ENCODE results near the gene WFDC5.
"Not testable (repeated sequence)": the region's sequence is repeated elsewhere in the genome, so short reads cannot be mapped to it uniquely, and the experiment has no call there.

Gene WFDC5

DNA sequence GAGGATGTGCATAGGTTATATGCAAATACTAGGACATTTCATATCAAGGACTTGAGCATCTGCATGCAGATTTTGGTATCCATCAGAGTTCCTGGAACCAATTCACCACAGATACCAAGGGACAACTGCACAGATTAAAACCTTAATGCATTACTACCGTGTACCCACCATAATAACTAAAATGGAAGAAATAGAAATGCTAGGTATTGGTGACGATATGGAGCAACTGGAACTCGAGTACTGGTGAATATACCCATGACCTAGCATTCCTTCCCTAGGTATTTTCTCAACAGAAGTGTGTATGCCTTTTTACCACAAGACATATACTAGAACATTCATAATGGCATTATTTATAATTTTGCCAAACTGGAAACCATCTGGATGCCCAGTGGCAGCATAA lies 32.5 kb downstream of the WFDC5 start:
- no peaks in the 10 kb centered on the region for H3K4me1 ChIP-seq (ENCODE audit: control insufficient read depth, insufficient read depth, low read length)
- no peak overlapping the region for H3K4me3 ChIP-seq (ENCODE audit: low read length)
- H3K36me3 ChIP-seq (ENCODE audit: control insufficient read depth, insufficient read depth, low read length): no peaks in the 10 kb centered on the region
- H3K27me3 ChIP-seq (ENCODE audit: control insufficient read depth, insufficient read depth, low read length): no peaks in the 10 kb centered on the region
- H3K9me3 ChIP-seq (ENCODE audit: control insufficient read depth, low read length): no peaks in the 10 kb centered on the region
- no peak overlapping the region for H3K9ac ChIP-seq (ENCODE audit: low read length)

- no peak overlapping the region for H3K9ac ChIP-seq (ENCODE audit: low read length)
- H3K4me1 ChIP-seq (ENCODE audit: control insufficient read depth, insufficient read depth, low read length): no peaks in the 10 kb centered on the region
- H3K4me3 ChIP-seq (ENCODE audit: low read length): no peak overlapping the region
- no peaks in the 10 kb centered on the region for H3K27me3 ChIP-seq (ENCODE audit: control insufficient read depth, insufficient read depth, low read length)
- no peaks in the 10 kb centered on the region for H3K36me3 ChIP-seq (ENCODE audit: control insufficient read depth, insufficient read depth, low read length)
- H3K9me3 ChIP-seq (ENCODE audit: control insufficient read depth, low read length): no peaks in the 10 kb centered on the region
Observed at GRCh38 chr20:45080867-45081624, 33.9 kb downstream of the WFDC5 start.

DNA sequence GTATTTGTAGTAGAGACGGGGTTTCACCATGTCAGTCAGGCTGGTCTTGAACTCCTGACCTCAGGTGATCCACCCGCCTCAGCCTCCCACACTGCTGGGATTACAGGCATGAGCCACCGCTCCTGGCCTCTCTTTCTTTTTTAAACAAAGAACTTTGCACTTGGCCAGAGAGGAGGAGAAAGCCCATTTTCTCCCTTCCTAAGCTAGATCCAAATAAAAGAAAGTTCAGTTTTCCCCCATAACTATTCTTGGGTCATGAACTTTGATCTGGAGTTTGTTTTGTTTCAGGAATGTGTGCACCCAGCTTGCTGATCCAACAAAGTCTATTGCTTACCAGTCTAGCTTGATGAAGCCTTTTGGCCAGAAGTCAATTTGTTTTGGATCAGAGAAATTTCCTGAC lies 37.4 kb downstream of the WFDC5 start:
- H3K9me3 ChIP-seq (ENCODE audit: control insufficient read depth, low read length): no peaks in the 10 kb centered on the region
- no peaks in the 10 kb centered on the region for H3K36me3 ChIP-seq (ENCODE audit: control insufficient read depth, insufficient read depth, low read length)
- no peaks in the 10 kb centered on the region for H3K4me1 ChIP-seq (ENCODE audit: control insufficient read depth, insufficient read depth, low read length)
- no peak overlapping the region for H3K9ac ChIP-seq (ENCODE audit: low read length)
- H3K4me3 ChIP-seq (ENCODE audit: low read length): no peak overlapping the region
- H3K27me3 ChIP-seq (ENCODE audit: control insufficient read depth, insufficient read depth, low read length): no peaks in the 10 kb centered on the region

DNA sequence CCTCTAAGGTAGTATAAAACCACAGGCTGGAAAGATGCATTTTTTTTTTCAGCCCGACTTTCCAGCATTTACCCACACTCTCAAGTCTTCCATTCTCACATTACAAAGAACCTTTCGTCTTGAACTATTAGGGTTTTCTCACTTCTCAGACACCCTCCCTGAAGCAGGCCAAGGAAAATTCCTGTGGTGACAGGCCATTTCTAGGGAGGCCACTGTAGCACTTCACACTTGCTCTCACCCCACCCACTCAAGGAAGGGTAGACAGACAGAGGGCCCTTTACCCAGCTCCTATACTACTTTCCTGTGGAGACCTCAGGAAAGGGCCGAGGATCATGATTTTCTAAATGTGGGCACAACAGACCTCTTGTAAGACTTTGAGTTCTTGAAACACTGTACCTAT lies 41.8 kb downstream of the WFDC5 start:
- Histone ChIP-seq H3K4me1 (ENCODE audit: control insufficient read depth, insufficient read depth, low read length) (no peaks in the 10 kb centered on the region), H3K27me3 (ENCODE audit: control insufficient read depth, insufficient read depth, low read length) (no peaks in the 10 kb centered on the region), H3K9me3 (ENCODE audit: control insufficient read depth, low read length) (no peaks in the 10 kb centered on the region), H3K4me3 (ENCODE audit: low read length) (no peak overlapping the region), H3K9ac (ENCODE audit: low read length) (no peak overlapping the region), H3K36me3 (ENCODE audit: control insufficient read depth, insufficient read depth, low read length) (no peaks in the 10 kb centered on the region)

- H3K9me3 ChIP-seq (ENCODE audit: control insufficient read depth, low read length): no peaks in the 10 kb centered on the region
- no peaks in the 10 kb centered on the region for H3K36me3 ChIP-seq (ENCODE audit: control insufficient read depth, insufficient read depth, low read length)
- no peak overlapping the region for H3K4me3 ChIP-seq (ENCODE audit: low read length)
- no peaks in the 10 kb centered on the region for H3K27me3 ChIP-seq (ENCODE audit: control insufficient read depth, insufficient read depth, low read length)
- H3K4me1 ChIP-seq (ENCODE audit: control insufficient read depth, insufficient read depth, low read length): no peaks in the 10 kb centered on the region
- no peak overlapping the region for H3K9ac ChIP-seq (ENCODE audit: low read length)
Observed at GRCh38 chr20:45072066-45072465, 42.9 kb downstream of the WFDC5 start.

- Histone ChIP-seq H3K4me1 (ENCODE audit: control insufficient read depth, insufficient read depth, low read length) (no peaks in the 10 kb centered on the region), H3K4me3 (ENCODE audit: low read length) (no peak overlapping the region), H3K36me3 (ENCODE audit: control insufficient read depth, insufficient read depth, low read length) (no peaks in the 10 kb centered on the region), H3K9ac (ENCODE audit: low read length) (no peak overlapping the region), H3K27me3 (ENCODE audit: control insufficient read depth, insufficient read depth, low read length) (no peaks in the 10 kb centered on the region), H3K9me3 (ENCODE audit: control insufficient read depth, low read length) (no peaks in the 10 kb centered on the region)
Observed at GRCh38 chr20:45070932-45071632, 43.9 kb downstream of the WFDC5 start.

DNA sequence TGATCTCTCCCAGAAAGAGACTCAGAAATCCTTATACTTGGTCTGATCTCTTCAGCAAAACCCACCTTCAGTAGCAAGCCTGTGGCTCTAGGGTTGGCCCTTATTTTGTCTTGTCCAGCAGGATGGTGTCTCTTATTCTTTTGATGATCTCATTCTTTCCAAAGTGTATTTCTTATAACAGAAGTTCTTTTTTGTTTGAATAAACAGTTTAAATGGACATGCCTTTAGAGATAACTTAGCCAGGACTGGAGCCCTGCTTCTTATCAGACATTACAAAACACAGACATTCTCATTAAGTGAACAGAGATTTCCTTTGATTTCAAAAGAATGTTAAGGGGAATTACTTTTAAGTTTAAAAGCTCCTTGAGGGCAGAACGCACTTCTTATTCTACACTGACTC lies 45.7 kb downstream of the WFDC5 start:
- Histone ChIP-seq H3K27me3 (ENCODE audit: control insufficient read depth, insufficient read depth, low read length) (no peaks in the 10 kb centered on the region), H3K4me1 (ENCODE audit: control insufficient read depth, insufficient read depth, low read length) (no peaks in the 10 kb centered on the region), H3K36me3 (ENCODE audit: control insufficient read depth, insufficient read depth, low read length) (no peaks in the 10 kb centered on the region), H3K9me3 (ENCODE audit: control insufficient read depth, low read length) (no peaks in the 10 kb centered on the region), H3K4me3 (ENCODE audit: low read length) (no peak overlapping the region), H3K9ac (ENCODE audit: low read length) (no peak overlapping the region)

DNA sequence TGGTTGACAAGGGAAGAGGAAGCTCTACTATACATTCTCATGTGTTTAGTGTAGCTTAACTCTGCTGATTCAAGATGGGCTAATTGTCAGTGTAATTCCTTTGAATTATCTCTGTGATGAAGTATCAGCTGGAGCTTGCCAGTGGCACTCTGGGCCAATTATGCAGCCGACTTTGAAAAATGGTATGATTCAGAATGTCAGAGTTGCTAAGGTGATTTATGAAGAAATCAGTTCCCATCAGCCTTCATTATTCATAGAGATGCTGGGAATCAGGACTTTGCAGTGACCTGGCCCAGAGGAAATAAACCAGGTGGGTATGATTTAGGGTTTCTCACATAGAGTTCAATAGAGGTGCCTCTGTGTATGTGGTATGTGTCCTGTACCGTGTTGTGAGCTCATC lies 47.4 kb downstream of the WFDC5 start:
- Histone ChIP-seq H3K4me1 (ENCODE audit: control insufficient read depth, insufficient read depth, low read length) (no peaks in the 10 kb centered on the region), H3K9me3 (ENCODE audit: control insufficient read depth, low read length) (no peaks in the 10 kb centered on the region), H3K4me3 (ENCODE audit: low read length) (no peak overlapping the region), H3K36me3 (ENCODE audit: control insufficient read depth, insufficient read depth, low read length) (no peaks in the 10 kb centered on the region), H3K27me3 (ENCODE audit: control insufficient read depth, insufficient read depth, low read length) (no peaks in the 10 kb centered on the region), H3K9ac (ENCODE audit: low read length) (no peak overlapping the region)

DNA sequence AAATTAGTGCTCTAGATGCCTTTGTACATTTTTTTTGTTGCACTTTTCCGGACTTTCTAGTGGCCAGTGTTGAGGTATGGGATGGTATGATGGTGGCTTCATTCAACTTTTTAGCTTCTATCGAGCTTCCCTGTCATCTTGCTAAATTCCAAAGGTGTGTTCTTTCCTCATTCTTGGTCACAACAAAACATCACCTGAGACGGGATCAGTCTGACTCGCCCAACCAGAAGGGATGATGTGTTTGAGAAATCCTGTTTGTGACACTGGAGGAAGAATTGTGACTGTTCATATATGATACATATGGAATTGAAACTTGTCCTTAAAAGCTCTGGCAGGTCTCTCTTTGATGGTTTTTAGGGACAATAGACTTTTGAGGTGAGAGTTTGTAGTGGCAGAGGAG lies 47.9 kb downstream of the WFDC5 start:
- H3K27me3 ChIP-seq (ENCODE audit: control insufficient read depth, insufficient read depth, low read length): no peaks in the 10 kb centered on the region

GRCh38 chr20:45066372-45066771 lies 48.6 kb downstream of the WFDC5 start:
- Histone ChIP-seq H3K27me3 (ENCODE audit: control insufficient read depth, insufficient read depth, low read length) (no peaks in the 10 kb centered on the region), H3K9me3 (ENCODE audit: control insufficient read depth, low read length) (no peaks in the 10 kb centered on the region), H3K4me3 (ENCODE audit: low read length) (no peak overlapping the region), H3K9ac (ENCODE audit: low read length) (no peak overlapping the region), H3K4me1 (ENCODE audit: control insufficient read depth, insufficient read depth, low read length) (no peaks in the 10 kb centered on the region), H3K36me3 (ENCODE audit: control insufficient read depth, insufficient read depth, low read length) (no peaks in the 10 kb centered on the region)

More for the DNA sequence above, 47.9 kb downstream of the WFDC5 start:
- no peaks in the 10 kb centered on the region for H3K9me3 ChIP-seq (ENCODE audit: control insufficient read depth, low read length)
- no peaks in the 10 kb centered on the region for H3K36me3 ChIP-seq (ENCODE audit: control insufficient read depth, insufficient read depth, low read length)
- H3K9ac ChIP-seq (ENCODE audit: low read length): no peak overlapping the region
- no peaks in the 10 kb centered on the region for H3K4me1 ChIP-seq (ENCODE audit: control insufficient read depth, insufficient read depth, low read length)
- no peak overlapping the region for H3K4me3 ChIP-seq (ENCODE audit: low read length)

- Histone ChIP-seq H3K4me1 (ENCODE audit: control insufficient read depth, insufficient read depth, low read length) (no peaks in the 10 kb centered on the region), H3K36me3 (ENCODE audit: control insufficient read depth, insufficient read depth, low read length) (no peaks in the 10 kb centered on the region), H3K4me3 (ENCODE audit: low read length) (no peak overlapping the region), H3K9ac (ENCODE audit: low read length) (no peak overlapping the region), H3K27me3 (ENCODE audit: control insufficient read depth, insufficient read depth, low read length) (no peaks in the 10 kb centered on the region), H3K9me3 (ENCODE audit: control insufficient read depth, low read length) (no peaks in the 10 kb centered on the region)
Observed at GRCh38 chr20:45064812-45065211, 50.2 kb downstream of the WFDC5 start.

- not testable (repeated sequence) for H3K9me3 ChIP-seq (ENCODE audit: control insufficient read depth, low read length); H3K9ac ChIP-seq (ENCODE audit: low read length); H3K4me3 ChIP-seq (ENCODE audit: low read length); H3K27me3 ChIP-seq (ENCODE audit: control insufficient read depth, insufficient read depth, low read length); H3K4me1 ChIP-seq (ENCODE audit: control insufficient read depth, insufficient read depth, low read length); H3K36me3 ChIP-seq (ENCODE audit: control insufficient read depth, insufficient read depth, low read length)
Observed at GRCh38 chr20:45063107-45063506, 51.9 kb downstream of the WFDC5 start.
